Measurements from ENCODE around the gene DXO.

The DXO gene

GRCh38 chr6:31952140-31952805, 19.7 kb downstream of the DXO start:
- Histone ChIP-seq H3K27ac (no peak overlapping the region), H3K9me3 (no peaks in the 10 kb centered on the region), H3K36me3 (peaks cover 63% of the 10 kb centered on the region), H3K4me1 (ENCODE audit: control insufficient read depth in 1 of 2, insufficient read depth in 1 of 2, low read depth in 1 of 2, low read length in 1 of 2) (no peaks in the 10 kb centered on the region), H3K27me3 (peaks cover 7% of the 10 kb centered on the region), H3K4me3 (ENCODE audit: low read depth in 1 of 2, low read length in 1 of 2) (no peak overlapping the region)
- TF ChIP-seq CTCF (IDR thresholded peaks at IDR 0.05) = peak; percentile 64

- H3K4me1 ChIP-seq (ENCODE audit: control insufficient read depth in 1 of 2, insufficient read depth in 1 of 2, low read depth in 1 of 2, low read length in 1 of 2) = no peaks in the 10 kb centered on the region
- no peaks in the 10 kb centered on the region for H3K9me3 ChIP-seq
- no peak overlapping the region for H3K27ac ChIP-seq
- TF ChIP-seq CTCF (IDR thresholded peaks at IDR 0.05) = no peak
- peaks cover 44% of the 10 kb centered on the region for H3K36me3 ChIP-seq
- no peak overlapping the region for H3K4me3 ChIP-seq (ENCODE audit: low read depth in 1 of 2, low read length in 1 of 2)
- peaks cover 28% of the 10 kb centered on the region for H3K27me3 ChIP-seq
Measured at GRCh38 chr6:31949926-31950548, 21.9 kb downstream of the DXO start.

- Histone ChIP-seq H3K4me1 (ENCODE audit: control insufficient read depth in 1 of 2, insufficient read depth in 1 of 2, low read depth in 1 of 2, low read length in 1 of 2) (no peaks in the 10 kb centered on the region), H3K27me3 (peaks cover 40% of the 10 kb centered on the region), H3K27ac (no peak overlapping the region), H3K9me3 (no peaks in the 10 kb centered on the region), H3K36me3 (peaks cover 32% of the 10 kb centered on the region), H3K4me3 (ENCODE audit: low read depth in 1 of 2, low read length in 1 of 2) (no peak overlapping the region)
- no peak for TF ChIP-seq CTCF (IDR thresholded peaks at IDR 0.05)
Measured at GRCh38 chr6:31948753-31949413, 23.1 kb downstream of the DXO start.

DNA sequence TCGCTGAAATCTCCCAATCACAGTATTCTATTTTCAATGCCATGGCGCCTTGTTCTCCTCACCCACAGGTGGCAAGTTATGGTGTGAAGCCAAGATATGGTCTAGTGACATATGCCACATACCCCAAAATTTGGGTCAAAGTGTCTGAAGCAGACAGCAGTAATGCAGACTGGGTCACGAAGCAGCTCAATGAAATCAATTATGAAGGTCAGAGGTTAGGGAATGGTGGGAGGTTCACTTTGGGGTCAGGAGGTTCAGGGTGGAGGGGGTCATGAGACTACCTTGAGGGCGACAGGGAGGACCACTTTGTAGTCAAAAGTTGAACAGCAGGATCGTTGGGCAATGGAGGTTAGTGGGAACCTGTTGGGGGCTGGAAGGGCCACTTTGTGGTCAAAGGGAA, 23.6 kb downstream of the DXO start:
- no peak for TF ChIP-seq CTCF (IDR thresholded peaks at IDR 0.05)
- H3K27ac ChIP-seq = no peak overlapping the region
- no peak overlapping the region for H3K4me3 ChIP-seq (ENCODE audit: low read depth in 1 of 2, low read length in 1 of 2)
- peaks cover 46% of the 10 kb centered on the region for H3K27me3 ChIP-seq
- H3K36me3 ChIP-seq = peaks cover 27% of the 10 kb centered on the region
- H3K4me1 ChIP-seq (ENCODE audit: control insufficient read depth in 1 of 2, insufficient read depth in 1 of 2, low read depth in 1 of 2, low read length in 1 of 2) = no peaks in the 10 kb centered on the region
- no peaks in the 10 kb centered on the region for H3K9me3 ChIP-seq

DNA sequence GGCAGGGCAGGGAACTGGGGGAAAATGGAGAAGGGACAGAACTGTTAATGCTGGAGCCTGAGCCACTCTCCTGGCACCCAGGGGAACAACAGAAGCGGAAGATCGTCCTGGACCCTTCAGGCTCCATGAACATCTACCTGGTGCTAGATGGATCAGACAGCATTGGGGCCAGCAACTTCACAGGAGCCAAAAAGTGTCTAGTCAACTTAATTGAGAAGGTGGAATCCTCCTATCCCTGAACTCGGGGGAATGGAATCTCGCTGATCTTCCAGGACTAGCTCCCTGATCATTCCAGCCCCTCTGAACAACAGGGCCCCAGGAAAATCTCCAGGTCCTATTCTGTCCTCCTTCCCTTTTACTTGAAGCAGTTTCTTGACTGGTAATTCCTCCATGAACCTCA, 24.1 kb downstream of the DXO start:
- no peak for TF ChIP-seq CTCF (IDR thresholded peaks at IDR 0.05)
- Histone ChIP-seq H3K4me1 (ENCODE audit: control insufficient read depth in 1 of 2, insufficient read depth in 1 of 2, low read depth in 1 of 2, low read length in 1 of 2) (no peaks in the 10 kb centered on the region), H3K27ac (no peak overlapping the region), H3K9me3 (no peaks in the 10 kb centered on the region), H3K4me3 (ENCODE audit: low read depth in 1 of 2, low read length in 1 of 2) (no peak overlapping the region), H3K36me3 (peaks cover 22% of the 10 kb centered on the region), H3K27me3 (peaks cover 50% of the 10 kb centered on the region)

Measured in neutrophil (primary cell).